GM12872 (cell line): ENCODE measurements around the gene CHRNA9.

ENCODE experiments used
- TF ChIP-seq, protein P1 (sequence below): IDR thresholded peaks from 3 replicates; pipeline ENCODE4 v1.5.1; 2011; ENCODE audit warnings: low read depth, mild to moderate bottlenecking, low read length, moderate library complexity; ENCODE audit not compliant: insufficient read depth

Gene CHRNA9

DNA sequence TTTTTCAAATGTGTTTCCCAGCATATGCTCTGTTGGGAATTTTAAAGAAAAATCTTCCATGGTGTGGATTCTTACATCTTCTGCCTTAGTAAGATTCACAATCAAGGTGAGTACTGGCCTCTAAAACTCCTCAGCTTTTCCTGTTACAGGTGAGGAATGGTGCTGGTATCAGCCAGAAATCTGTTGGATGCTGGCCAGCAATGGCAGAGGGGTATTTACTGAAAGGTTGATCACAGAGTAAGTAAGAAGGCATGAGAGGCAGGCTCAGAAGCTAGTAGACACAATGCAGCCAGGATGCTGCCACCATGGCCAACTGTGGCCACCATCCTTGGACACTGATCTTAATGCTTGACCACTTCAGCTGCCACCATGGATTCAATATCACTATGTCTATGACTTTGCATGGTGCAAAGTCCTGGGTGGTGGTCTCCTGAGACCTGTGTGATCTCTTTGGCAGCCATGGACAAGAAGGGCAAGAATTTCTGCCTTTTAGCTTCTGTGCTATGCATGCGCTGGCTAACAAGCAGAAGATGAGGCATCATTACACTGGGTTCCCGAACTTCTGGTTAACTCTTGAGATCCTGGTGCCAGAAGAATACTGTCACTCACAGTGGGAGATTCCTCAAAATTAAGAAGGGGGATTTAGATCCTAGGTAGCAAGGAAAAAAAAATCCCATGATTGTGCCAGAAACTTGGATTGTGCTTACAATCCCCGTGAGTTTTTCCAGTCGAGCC, 60.2 kb downstream of the CHRNA9 start:
- TF ChIP-seq, protein P1, sequence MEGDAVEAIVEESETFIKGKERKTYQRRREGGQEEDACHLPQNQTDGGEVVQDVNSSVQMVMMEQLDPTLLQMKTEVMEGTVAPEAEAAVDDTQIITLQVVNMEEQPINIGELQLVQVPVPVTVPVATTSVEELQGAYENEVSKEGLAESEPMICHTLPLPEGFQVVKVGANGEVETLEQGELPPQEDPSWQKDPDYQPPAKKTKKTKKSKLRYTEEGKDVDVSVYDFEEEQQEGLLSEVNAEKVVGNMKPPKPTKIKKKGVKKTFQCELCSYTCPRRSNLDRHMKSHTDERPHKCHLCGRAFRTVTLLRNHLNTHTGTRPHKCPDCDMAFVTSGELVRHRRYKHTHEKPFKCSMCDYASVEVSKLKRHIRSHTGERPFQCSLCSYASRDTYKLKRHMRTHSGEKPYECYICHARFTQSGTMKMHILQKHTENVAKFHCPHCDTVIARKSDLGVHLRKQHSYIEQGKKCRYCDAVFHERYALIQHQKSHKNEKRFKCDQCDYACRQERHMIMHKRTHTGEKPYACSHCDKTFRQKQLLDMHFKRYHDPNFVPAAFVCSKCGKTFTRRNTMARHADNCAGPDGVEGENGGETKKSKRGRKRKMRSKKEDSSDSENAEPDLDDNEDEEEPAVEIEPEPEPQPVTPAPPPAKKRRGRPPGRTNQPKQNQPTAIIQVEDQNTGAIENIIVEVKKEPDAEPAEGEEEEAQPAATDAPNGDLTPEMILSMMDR = no peak

DNA sequence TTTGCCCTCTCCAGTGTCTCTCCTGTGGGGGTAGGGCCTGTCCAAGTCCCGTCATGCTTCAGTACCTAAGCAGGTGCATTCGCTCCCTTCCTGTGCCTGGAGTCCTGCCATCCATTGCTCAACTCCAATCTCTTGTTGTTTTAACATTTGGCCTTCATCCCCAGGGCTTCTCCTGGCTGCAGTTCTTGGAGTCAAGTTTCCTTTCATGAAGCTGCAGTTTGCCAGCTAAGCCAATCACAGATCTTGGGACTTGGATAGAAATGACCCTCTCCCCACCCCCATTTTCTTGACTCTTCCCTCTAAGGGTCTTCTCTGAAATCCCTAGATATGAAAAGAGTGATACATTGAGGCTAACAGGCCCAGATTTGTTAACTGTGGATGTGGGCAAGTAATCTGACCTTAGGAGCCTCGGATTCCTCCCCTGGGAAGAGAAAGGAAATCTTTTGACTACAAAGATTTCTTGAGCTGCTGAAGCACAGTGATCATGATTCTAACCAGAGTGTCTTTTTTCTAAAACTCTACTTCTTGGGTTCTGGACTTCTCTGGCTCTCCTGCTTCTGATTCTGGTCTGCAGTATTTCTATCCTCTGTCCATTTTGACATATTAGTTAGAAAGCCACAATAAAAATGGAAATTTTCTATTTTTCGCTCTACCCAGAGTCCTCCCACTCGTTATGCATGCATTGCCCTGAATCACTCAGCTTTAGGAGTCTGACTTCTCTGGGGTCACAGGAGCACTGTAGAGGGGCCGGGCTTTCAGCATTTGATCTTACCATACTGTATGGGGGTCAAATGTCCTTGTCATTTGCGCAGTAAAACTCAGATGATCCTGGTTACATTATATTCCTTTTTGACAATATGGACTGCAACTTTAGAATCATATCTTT, 61.0 kb downstream of the CHRNA9 start:
- TF ChIP-seq, protein P1 = no peak

DNA sequence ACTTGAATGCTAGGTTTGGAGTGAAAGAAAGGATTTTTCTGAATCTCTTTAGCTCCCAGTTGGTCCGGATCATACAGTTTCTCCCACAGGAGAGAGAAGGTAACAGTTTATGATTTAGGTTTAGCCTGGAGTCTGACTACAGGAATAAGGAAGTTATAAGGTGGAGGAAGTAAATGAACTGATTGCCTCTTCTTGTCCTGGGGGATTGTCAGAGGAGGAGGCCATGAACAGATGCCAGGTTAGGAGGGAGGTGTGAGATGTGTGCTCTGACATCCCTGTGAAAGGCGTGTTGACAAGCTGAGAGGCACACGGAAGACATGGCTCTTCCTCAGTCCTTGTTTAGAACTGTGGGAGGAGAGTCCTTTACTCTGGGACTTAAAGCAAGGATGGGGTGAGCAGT, 64.4 kb downstream of the CHRNA9 start:
- TF ChIP-seq, protein P1 = no peak

DNA sequence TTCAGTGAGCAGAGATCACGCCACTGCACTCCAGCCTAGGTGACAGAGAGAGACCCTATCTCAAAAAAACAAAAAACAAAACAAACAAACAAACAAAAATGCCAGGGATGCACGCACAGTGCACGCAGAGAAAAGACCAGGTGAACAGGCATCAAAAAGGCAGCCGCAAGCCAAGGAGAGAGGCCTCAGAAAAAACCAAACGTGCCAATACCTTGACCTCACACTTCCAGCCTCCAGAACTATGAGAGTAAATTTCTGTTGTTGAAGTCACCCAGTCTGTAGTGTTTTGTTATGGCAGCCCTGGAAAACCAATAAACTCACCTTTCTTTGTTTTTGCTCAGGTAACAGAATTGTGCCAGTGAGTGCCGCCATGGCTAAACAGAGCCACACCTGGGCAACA, 66.0 kb downstream of the CHRNA9 start:
- TF ChIP-seq, protein P1 = no peak

DNA sequence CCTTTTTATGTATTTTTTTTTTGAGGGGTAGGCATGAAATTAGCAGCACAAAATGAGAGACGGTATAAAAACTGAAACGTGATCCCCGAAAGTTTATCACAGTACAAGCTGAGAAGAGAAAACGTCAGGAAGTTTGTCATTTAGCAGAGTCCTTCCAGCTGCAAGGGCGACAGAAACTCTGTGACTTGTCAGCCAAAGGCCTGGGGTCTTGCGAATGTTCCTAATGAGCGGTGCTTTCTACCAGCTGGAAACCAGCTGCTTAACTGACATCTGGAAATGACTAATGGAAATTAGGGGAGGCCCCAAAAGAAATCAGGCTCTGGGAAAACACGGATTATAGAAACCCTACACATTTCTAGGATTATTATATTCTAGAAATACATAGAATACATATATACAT, 66.5 kb downstream of the CHRNA9 start:
- TF ChIP-seq, protein P1 = no peak

DNA sequence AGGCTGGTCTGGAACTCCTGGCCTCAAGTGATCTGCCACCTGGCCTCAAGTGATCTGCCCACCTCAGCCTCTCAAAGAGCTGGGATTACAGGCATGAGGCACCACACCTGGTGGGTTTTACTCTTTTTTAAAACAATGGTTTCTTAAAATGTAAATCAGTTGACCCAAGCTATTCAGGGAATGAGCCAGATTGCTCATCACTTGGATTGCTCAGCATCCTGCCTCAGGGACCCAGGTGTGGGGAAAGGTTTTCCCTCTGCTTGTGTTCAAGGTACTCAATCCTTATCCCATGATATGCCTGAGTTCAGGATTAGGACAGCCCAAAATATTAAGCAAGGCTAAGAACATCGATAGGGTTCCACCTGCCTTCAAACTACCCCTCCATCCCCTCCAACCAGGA, 67.4 kb downstream of the CHRNA9 start:
- TF ChIP-seq, protein P1 = no peak

DNA sequence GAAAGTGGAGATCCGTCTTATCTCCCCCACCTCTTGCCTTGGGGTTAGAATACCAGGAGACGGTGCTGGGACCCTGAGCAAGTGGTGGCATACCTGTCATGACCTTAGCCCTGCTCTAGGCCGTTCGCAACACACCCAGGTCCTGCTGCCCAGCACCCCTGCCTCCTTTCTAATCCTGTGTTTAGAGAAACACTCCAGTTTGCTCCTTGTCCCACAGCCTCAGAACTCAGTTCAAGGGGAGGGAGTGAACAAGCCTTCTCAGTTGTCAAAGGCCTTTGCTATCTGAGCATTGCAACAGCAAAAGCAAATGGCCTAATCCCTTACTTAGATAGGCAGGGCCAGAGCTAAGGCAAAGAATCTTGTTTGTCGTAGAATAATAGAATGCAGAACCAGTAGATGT, 67.9 kb downstream of the CHRNA9 start:
- TF ChIP-seq, protein P1 = no peak
